Dendritic cell treated with granulocyte-macrophage colony-stimulating factor and Interleukin-4, amounts not matched to agents 40 ng/mL and 50 ng/mL, for 4 days (primary cell): ENCODE data around the gene SARS1.
A peak's percentile ranks its signal among the peaks of the same experiment; 100 is the strongest.
"Not testable (repeated sequence)": the region's sequence is repeated elsewhere in the genome, so short reads cannot be mapped to it uniquely, and the experiment has no call there.

Experiments used
- H3K27ac Mint-ChIP-seq: one replicate; pipeline ENCODE4 v1.8.0; 2022; ENCODE audit warnings: mild to moderate bottlenecking, mixed read lengths
- H3K27me3 Mint-ChIP-seq: one replicate; pipeline ENCODE4 v1.8.0; 2022; ENCODE audit warnings: mild to moderate bottlenecking, mixed read lengths
- H3K36me3 Mint-ChIP-seq: one replicate; pipeline ENCODE4 v1.8.0; 2022; ENCODE audit warnings: low read depth, mixed read lengths
- H3K4me1 Mint-ChIP-seq: one replicate; pipeline ENCODE4 v1.8.0; 2022; ENCODE audit warnings: low read depth, mixed read lengths
- H3K4me3 Mint-ChIP-seq: one replicate; pipeline ENCODE4 v1.8.0; 2022; ENCODE audit warnings: mild to moderate bottlenecking, moderate library complexity, mixed read lengths
- H3K9me3 Mint-ChIP-seq: one replicate; pipeline ENCODE4 v1.8.0; 2022; ENCODE audit warnings: mixed read lengths
- intact Hi-C: fragments of 100-400 bp; cut with micrococcal nuclease; formaldehyde crosslinking; loops from one replicate; pipeline ENCODE4 v1.15.0; 2022

Gene SARS1

DNA sequence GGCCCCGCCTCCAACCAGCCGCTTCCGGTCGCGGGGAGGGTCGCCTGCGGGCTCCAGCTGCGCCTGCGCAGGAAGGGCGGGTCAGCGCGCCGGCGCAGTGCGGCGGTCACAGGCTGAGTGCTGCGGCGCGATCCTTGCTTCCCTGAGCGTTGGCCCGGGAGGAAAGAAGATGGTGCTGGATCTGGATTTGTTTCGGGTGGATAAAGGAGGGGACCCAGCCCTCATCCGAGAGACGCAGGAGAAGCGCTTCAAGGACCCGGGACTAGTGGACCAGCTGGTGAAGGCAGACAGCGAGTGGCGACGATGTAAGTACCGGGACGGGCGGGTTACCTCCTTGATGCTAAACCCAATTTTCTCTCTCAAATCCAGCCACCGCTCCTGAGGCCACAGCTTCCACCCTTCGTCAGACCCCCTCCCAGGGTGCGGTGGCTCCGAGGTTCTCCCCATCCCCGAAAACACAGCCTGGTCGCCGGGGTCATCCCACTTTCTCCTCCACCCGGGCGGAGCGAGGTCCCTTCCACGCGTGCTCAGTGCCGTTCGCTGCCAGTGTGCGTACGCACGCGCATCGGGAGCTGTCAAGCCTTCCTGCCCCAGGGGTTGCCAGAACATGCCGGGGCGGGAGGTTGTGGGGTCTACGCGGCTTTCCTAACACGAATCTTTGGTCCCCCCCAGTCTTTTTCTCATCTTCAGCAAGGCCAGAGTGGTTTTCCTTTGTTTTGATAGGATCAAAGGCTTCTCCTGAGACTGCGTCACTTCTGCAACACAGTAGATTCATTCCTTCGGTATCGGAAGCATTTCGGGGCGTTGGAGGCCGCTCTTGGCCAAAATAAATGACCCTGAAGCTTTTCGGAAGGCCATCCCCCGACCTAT, at the start of gene SARS1:
TSS of gene SARS1 (plus strand) at position 95 of the 870 bp plus-strand sequence. CDS start at position 170, 75 bp downstream.
- peaks cover 43% of the 10 kb centered on the region for H3K4me1 Mint-ChIP-seq
- H3K9me3 Mint-ChIP-seq = no peaks in the 10 kb centered on the region
- H3K27me3 Mint-ChIP-seq = peaks cover 7% of the 10 kb centered on the region
- peaks cover 43% of the 10 kb centered on the region for H3K36me3 Mint-ChIP-seq
- H3K27ac Mint-ChIP-seq = peak within 1 kb of the TSS; percentile 77
- intact Hi-C loops = no loop called here
- H3K4me3 Mint-ChIP-seq = peak within 1 kb of the TSS; percentile 98

- Mint-ChIP-seq H3K27me3 (no peaks in the 10 kb centered on the region), H3K27ac (no peak overlapping the region), H3K36me3 (no peaks in the 10 kb centered on the region), H3K4me3 (no peak overlapping the region), H3K4me1 (peaks cover 58% of the 10 kb centered on the region), H3K9me3 (no peaks in the 10 kb centered on the region)
- intact Hi-C loops = no loop called here
Measured at GRCh38 chr1:109164538-109164937, 49.2 kb upstream of the SARS1 start.

DNA sequence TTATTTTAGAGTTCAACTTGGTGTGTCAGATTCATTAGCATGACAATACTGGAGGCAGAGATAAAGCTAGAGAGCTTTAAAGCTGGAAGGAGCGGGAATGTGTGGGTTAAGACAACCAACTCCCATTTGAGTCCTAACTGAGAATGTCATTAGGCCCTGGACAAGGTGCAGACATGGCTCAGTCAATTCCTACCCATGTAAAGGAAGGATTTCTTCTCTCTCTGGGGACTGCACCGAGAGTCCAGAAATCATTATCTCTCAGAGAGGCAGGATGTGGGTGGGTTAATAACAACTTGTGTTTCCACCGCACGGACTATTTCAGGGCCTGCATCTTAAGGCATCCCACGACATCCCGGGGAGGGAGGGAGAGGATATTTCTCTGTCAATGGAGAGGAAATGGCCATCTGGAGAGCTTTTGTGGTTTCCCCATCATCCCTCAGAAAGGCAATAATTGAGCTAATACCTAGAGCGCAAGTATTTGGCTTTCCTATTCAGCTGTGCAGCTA, 46.7 kb upstream of the SARS1 start:
- H3K9me3 Mint-ChIP-seq = no peaks in the 10 kb centered on the region
- H3K27ac Mint-ChIP-seq = no peak overlapping the region
- H3K4me1 Mint-ChIP-seq = peaks cover 73% of the 10 kb centered on the region
- H3K27me3 Mint-ChIP-seq = no peaks in the 10 kb centered on the region
- no peak overlapping the region for H3K4me3 Mint-ChIP-seq
- H3K36me3 Mint-ChIP-seq = no peaks in the 10 kb centered on the region
- intact Hi-C loops = no loop called here

- Mint-ChIP-seq H3K9me3 (no peaks in the 10 kb centered on the region), H3K27ac (peak overlapping the region; percentile 54), H3K36me3 (no peaks in the 10 kb centered on the region), H3K4me1 (peaks cover 44% of the 10 kb centered on the region), H3K4me3 (peak overlapping the region; percentile 11), H3K27me3 (no peaks in the 10 kb centered on the region)
- intact Hi-C loops = no loop called here
Measured at GRCh38 chr1:109170035-109170764, 43.5 kb upstream of the SARS1 start.

DNA sequence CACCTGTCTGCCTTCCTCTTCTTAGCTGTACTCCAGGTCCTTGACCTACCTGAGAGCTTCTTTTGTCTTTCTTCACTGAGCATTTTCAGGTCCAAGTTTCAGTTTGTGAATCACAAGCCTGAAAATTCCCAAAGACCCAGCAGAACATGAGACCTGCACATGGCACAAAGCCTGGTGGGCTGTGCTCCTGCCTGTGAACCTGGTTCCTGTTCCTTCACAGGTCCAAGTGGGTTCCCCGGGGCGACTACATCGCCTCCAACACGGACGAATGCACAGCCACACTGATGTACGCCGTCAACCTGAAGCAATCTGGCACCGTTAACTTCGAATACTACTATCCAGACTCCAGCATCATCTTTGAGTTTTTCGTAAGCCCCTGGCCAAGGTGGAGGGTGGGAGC, 42.1 kb upstream of the SARS1 start:
- intact Hi-C loops = no loop called here
- peaks cover 44% of the 10 kb centered on the region for H3K4me1 Mint-ChIP-seq
- peak overlapping the region; percentile 29 for H3K27ac Mint-ChIP-seq
- no peaks in the 10 kb centered on the region for H3K27me3 Mint-ChIP-seq
- no peaks in the 10 kb centered on the region for H3K9me3 Mint-ChIP-seq
- no peak overlapping the region for H3K4me3 Mint-ChIP-seq
- H3K36me3 Mint-ChIP-seq = no peaks in the 10 kb centered on the region

GRCh38 chr1:109176349-109176748, 37.4 kb upstream of the SARS1 start:
- peaks cover 14% of the 10 kb centered on the region for H3K4me1 Mint-ChIP-seq
- H3K27ac Mint-ChIP-seq, H3K36me3 Mint-ChIP-seq, intact Hi-C loops, H3K4me3 Mint-ChIP-seq, H3K9me3 Mint-ChIP-seq, H3K27me3 Mint-ChIP-seq: not testable (repeated sequence)

DNA sequence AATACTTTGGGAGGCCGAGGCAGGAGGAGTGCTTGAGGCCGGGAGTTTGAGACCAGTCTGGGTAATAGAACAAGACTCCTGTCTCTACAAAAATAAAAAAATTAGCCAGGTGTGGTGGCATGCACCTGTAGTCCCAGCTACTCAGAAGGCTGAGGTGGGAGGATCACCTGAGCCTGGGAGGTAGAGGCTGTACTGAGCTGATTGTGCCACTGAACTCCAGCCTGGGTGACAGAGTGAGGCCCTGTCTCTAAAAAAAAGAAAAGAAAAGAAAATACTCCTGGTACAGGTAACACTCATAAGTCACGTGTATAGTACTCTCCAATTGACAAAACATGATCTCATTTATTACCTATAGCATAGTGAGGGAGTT, 33.0 kb upstream of the SARS1 start:
- H3K27me3 Mint-ChIP-seq, H3K27ac Mint-ChIP-seq, H3K9me3 Mint-ChIP-seq, H3K4me3 Mint-ChIP-seq, H3K36me3 Mint-ChIP-seq, intact Hi-C loops: not testable (repeated sequence)
- H3K4me1 Mint-ChIP-seq = peaks cover 25% of the 10 kb centered on the region

DNA sequence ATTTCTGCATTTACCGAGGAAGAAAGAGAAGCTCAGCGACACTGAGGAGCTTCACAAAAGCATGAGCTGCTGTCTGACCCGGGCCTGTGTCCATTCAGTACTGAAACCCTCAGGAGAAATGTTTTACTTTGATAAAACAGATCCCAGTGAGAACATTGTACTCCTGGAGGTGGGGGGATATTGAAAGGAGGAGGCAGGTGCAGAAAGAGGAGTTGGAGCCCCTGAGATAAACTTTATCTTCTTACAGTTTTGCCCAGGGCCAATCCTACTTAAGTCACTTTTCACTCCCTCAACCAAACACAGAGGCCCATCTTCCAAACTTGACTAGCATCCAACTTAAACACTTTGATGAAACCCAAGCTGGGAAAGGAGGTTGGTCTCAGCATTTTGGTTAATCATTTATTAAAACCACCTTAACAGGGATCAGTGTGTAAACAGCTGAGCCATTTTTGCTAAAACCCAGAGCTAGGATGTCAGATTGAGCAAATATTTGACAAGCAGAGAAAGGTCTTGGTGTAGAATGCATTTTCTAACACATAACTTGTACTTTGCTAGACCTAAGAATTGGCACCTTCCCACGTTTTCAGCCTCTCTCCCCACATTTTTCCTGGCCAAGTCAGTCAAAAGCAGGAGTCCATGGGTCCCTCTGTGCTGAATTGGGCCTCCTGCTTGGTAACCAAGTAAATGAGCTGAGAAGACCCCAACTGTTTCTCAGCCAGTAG, 32.5 kb upstream of the SARS1 start:
- H3K27ac Mint-ChIP-seq = no peak overlapping the region
- no peak overlapping the region for H3K4me3 Mint-ChIP-seq
- no peaks in the 10 kb centered on the region for H3K9me3 Mint-ChIP-seq
- peaks cover 2% of the 10 kb centered on the region for H3K27me3 Mint-ChIP-seq
- no peaks in the 10 kb centered on the region for H3K36me3 Mint-ChIP-seq
- intact Hi-C loops = no loop called here
- H3K4me1 Mint-ChIP-seq = peaks cover 31% of the 10 kb centered on the region

GRCh38 chr1:109181807-109182163, 31.9 kb upstream of the SARS1 start:
- intact Hi-C loops = no loop called here
- Mint-ChIP-seq H3K4me3 (no peak overlapping the region), H3K27me3 (peaks cover 3% of the 10 kb centered on the region), H3K9me3 (no peaks in the 10 kb centered on the region), H3K4me1 (peaks cover 36% of the 10 kb centered on the region), H3K27ac (no peak overlapping the region), H3K36me3 (no peaks in the 10 kb centered on the region)

DNA sequence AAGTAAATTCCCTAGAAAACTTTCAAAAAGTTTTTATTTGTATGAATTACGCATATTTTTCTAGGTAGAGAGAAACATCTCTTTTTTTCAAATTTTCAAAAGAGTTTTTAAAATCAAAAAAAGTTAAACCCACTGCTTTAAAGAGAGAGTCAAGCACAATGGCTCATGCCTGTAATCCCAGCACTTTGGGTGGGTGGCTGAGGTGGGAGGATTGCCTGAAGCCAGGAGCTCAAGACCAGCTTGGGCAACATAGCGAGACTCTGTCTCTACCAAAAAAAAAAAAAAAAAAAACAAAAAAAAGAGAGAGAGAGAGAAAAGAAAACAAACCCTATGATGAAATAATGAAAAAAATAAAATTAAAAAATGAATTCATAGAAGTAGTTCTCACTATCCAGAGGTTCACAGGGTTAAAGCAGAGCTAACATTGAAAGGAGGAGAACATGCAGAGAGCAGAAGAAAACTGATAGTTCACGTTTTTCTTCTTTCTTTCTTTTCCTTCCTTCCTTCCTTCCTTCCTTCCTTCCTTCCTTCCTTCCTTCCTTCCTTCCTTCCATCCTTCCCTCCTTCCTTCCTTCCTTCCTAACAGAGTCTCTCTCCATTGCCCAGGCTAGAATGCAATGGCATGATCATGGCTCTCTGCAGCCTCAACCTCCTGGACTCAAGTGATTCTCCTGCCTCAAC, 30.5 kb upstream of the SARS1 start:
- Mint-ChIP-seq H3K27me3 (peaks cover 7% of the 10 kb centered on the region), H3K36me3 (no peaks in the 10 kb centered on the region), H3K4me1 (peaks cover 41% of the 10 kb centered on the region), H3K9me3 (no peaks in the 10 kb centered on the region), H3K4me3 (no peak overlapping the region), H3K27ac (no peak overlapping the region)
- intact Hi-C loops = no loop called here

DNA sequence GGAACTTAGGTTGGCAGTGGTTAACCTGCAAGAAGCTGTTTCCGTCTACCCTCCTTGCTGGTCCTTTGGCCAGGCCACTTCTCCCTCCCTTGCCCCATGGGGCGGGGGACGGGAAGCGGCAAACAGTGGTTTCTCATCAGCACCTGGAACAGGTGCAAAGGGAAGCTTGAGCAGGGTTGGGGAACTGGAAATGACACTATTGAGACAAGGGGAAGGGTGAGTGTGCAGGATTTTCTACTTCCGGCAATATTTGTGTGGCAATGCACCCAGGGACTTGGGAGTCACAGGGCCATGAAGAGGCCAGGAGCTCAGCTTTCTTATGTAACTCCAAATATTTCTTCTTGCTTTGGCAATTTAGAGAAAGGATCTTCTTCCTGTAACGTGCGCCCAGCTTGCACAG, 29.0 kb upstream of the SARS1 start:
- H3K9me3 Mint-ChIP-seq = no peaks in the 10 kb centered on the region
- H3K27me3 Mint-ChIP-seq = peaks cover 7% of the 10 kb centered on the region
- no peak overlapping the region for H3K4me3 Mint-ChIP-seq
- no peaks in the 10 kb centered on the region for H3K36me3 Mint-ChIP-seq
- intact Hi-C loops = no loop called here
- H3K27ac Mint-ChIP-seq = peak overlapping the region; percentile 26
- peaks cover 51% of the 10 kb centered on the region for H3K4me1 Mint-ChIP-seq

GRCh38 chr1:109185357-109185756, 28.4 kb upstream of the SARS1 start:
- Mint-ChIP-seq H3K4me3 (no peak overlapping the region), H3K27me3 (peaks cover 8% of the 10 kb centered on the region), H3K27ac (peak overlapping the region; percentile 23), H3K36me3 (no peaks in the 10 kb centered on the region), H3K9me3 (no peaks in the 10 kb centered on the region), H3K4me1 (peaks cover 51% of the 10 kb centered on the region)
- intact Hi-C loops = no loop called here

- H3K9me3 Mint-ChIP-seq = no peaks in the 10 kb centered on the region
- H3K27me3 Mint-ChIP-seq = peaks cover 11% of the 10 kb centered on the region
- H3K27ac Mint-ChIP-seq = peak overlapping the region; percentile 61
- H3K4me1 Mint-ChIP-seq = peaks cover 51% of the 10 kb centered on the region
- intact Hi-C loops = no loop called here
- H3K4me3 Mint-ChIP-seq = no peak overlapping the region
- H3K36me3 Mint-ChIP-seq = no peaks in the 10 kb centered on the region
Measured at GRCh38 chr1:109185990-109186732, 27.6 kb upstream of the SARS1 start.
